Activated CD4-positive, alpha-beta T cell treated with anti-CD3 and anti-CD28 coated beads, Interleukin-2, amount 50 U/mL, for 48 hours (primary cell): ENCODE results near the gene PNPO.

ENCODE experiments used
- DNase-seq, 2 experiments: peaks; one replicate each; pipeline ENCODE4 v3.0.0-alpha.2; 2020

Gene PNPO

DNA sequence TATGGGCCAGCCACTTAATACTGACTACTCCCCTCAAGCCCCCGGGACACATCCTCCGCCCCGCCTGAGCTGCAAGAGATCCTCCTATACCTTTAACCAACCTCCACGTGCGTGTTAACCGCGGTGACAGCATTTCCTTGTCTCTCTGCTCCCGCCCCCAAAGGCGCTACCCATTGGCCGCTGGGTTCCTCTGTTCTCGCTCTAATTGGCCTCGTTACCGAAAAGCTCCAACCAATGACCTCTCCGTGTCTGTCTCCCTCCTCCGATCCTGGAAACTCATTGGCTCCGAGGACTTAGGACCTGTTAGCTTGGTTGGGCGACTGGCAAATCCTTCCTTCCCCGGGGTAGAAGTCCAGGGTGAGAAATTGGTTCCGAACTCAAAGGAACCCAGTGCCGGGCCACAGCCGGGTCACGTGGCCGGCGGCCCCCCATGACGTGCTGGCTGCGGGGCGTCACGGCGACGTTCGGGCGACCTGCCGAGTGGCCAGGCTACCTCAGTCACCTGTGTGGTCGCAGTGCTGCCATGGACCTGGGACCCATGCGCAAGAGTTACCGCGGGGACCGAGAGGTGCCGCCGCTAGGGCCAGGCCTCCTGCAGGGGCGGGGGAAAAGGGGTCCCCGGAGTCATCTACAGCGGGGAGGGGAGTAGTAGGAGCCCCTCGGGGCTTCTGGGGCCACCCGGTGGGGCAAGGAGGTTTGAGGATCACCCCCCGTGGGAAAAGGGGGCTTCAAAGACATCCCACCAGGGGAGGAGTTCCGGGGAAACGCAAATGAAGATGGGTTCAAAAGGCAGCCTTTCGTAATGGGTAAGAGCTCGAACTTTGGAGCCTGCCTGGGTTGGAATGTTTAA is at the start of gene PNPO:
TSS of gene PNPO (plus strand) at position 326 of the 850 bp plus-strand sequence. CDS start at position 431, 105 bp downstream.
- peak; percentile 93 to 96 for DNase-seq

- no peak for DNase-seq
These were observed 46.6 kb upstream of the PNPO start for GRCh38 chr17:47894498-47895346.

DNA sequence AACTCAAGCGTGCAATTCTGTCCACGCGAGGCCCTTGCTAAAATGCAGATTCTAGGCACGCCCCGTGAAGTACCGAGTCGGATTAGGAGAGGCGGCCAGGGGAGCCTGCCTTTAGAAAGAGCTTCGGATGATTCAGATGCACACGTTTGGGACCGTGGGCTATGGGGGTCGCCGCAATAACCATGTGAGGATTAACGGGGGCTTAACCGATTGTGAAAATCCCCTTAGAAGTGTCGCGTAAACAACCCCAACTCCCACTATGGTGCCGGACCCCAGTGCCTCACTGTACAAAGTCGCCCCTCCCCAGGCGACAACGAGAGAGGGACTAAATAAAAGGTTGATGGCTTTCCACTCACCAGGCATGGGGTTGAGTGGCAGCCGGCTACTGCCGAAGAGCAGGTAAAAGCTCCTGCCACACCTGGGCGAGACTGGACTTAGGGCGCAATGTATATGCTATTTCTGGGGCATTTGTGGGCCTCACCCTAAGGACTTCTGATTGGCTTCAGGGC is 46.0 kb upstream of the PNPO start:
- peak in 1 of 2 experiments; percentile 37 for DNase-seq

- DNase-seq: peak; percentile 99 to 100
These were observed 45.3 kb upstream of the PNPO start, which contains the start of gene SP2 for GRCh38 chr17:47895856-47896671. TSS of gene SP2 (plus strand) at chr17:47896236. CDS start at chr17:47896287, 51 bp downstream.

- no peak for DNase-seq
These were observed 44.5 kb upstream of the PNPO start for GRCh38 chr17:47896672-47897490.

DNA sequence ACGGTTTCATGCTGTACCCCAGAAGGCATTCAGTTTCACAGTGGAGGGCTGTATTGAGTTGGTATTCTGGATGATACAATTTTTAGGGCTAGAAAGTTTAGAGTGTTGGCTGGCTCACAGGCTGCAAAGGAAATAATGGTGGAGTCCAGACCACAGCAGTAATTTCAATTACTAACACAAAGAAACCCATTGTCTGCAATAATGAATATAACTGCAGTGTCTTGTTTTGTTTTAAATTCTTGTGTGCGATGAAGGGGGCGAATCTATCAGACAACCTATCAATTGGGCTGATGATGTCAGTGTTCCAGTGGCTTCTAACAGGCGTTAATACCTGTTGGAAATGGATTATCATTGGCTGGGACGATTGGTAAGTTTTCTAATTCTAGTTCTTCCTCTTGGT is 43.8 kb upstream of the PNPO start:
- no peak for DNase-seq

DNA sequence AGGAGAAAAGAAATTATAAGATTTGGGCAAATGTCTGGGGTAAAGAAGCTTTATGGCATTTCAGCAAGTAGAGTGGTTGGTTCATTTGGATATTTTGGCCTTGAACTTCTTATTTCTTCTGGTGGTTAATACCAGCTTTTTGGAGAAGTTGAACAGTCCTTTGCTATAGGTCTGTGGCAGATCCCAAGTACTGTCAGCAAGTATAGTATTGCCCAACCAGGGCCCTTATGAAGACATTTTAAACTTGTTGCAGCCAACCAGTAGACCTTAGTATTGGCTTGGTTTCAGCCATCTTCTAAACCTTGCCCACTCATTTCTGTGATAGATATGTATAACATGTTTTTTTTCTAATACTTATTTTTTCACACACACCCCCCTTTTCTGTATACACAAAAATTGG is 43.1 kb upstream of the PNPO start:
- DNase-seq: no peak

GRCh38 chr17:47899643-47900042 is 41.7 kb upstream of the PNPO start:
- DNase-seq: no peak

- no peak for DNase-seq
These were observed 39.9 kb upstream of the PNPO start for GRCh38 chr17:47901423-47901822.

GRCh38 chr17:47902039-47902744 is 39.2 kb upstream of the PNPO start:
- no peak for DNase-seq

- DNase-seq: no peak
These were observed 36.1 kb upstream of the PNPO start for GRCh38 chr17:47905221-47905733.

DNA sequence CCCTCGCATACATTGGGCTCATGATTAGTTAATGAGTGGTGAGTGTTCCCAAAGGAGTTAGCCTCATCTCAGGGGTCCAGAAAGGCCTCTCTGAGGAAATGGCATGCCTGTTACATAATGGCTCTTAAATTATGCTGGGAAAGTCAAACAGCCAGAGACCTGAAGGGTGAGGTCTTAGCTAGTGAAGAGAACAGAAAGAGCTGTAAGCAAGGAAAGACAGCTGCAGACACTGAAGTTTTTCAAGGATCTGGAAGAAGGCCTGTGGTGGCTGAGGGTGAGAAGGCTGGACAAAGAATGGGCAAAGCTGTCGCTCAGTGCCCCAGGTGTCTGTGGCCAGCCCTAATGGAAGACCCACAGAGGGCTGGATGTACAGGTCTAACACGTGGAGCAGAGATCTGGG is 34.9 kb upstream of the PNPO start:
- no peak for DNase-seq

GRCh38 chr17:47907932-47908562 is 33.3 kb upstream of the PNPO start:
- DNase-seq: no peak

DNA sequence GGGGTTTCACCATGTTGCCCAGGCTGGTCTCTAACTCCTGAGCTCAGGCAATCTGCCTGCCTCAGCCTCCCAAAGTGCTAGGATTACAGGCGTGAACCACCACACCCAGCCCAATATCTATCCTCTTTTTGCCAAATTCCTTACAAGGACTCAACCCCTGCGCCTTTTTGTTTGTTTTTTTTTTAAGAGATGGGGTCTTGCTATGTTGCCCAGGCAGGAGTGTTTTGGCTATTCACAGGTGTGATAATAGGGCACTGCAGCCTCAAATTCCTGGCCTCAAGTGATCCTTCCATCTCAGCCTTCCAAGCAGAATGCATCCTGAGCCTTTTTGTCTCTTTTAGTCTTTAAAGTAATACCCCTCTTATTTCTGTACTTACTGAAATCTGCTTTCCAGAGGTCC is 28.3 kb upstream of the PNPO start:
- no peak for DNase-seq

- no peak for DNase-seq
These were observed 26.9 kb upstream of the PNPO start for GRCh38 chr17:47914306-47914948.

DNA sequence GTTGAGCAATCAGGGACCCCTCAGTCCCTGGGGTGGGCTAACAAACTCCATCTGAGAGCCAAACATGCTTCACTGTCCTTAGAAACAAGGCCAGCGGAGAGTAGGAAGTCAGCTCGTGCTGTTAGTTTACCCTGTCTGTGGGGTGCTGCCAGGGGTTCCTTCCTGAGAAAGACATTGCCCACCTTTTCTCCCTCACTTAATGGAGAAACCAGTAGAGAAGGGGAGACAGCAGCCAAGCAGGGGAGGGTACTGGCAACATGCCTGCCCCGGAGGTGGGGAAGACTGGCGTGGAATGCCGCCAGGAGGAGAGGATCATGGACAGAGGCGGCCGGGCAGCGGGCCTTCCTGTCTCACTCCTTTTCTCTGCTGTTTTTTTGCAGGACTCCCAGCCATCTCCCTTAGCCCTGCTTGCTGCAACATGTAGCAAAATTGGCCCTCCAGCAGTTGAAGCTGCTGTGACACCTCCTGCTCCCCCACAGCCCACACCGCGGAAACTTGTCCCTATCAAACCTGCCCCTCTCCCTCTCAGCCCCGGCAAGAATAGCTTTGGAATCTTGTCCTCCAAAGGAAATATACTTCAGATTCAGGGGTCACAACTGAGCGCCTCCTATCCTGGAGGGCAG is 25.5 kb upstream of the PNPO start:
- DNase-seq: no peak

GRCh38 chr17:47916489-47917208 is 24.7 kb upstream of the PNPO start:
- DNase-seq: no peak

GRCh38 chr17:47917581-47917980 is 23.8 kb upstream of the PNPO start:
- DNase-seq: no peak

- no peak for DNase-seq
These were observed 23.4 kb upstream of the PNPO start for GRCh38 chr17:47918006-47918405.
